ENCODE results near the gene MBTPS1.

- TF ChIP-seq CTCF (IDR thresholded peaks at IDR 0.05) = peak in 1 of 6 experiments; percentile 16
- no peak for TF ChIP-seq POLR2A (IDR thresholded peaks at IDR 0.05)
Observed at GRCh38 chr16:84088695-84089395, 27.9 kb downstream of the MBTPS1 start.

Data from esophagus squamous epithelium (tissue), 4 donors.